Measurements from ENCODE around the gene MMS22L.
"Not testable (repeated sequence)": the region's sequence is repeated elsewhere in the genome, so short reads cannot be mapped to it uniquely, and the experiment has no call there.

The MMS22L gene

GRCh38 chr6:97240222-97240621, 42.8 kb downstream of the MMS22L start:
- peak; percentile 59 for DNase-seq (ENCODE audit: low read depth)

GRCh38 chr6:97231911-97232310, 51.1 kb downstream of the MMS22L start:
- no peak for DNase-seq (ENCODE audit: low read depth)

- DNase-seq (ENCODE audit: low read depth), result peak; percentile 26
Observed at GRCh38 chr6:97222903-97223302, 60.1 kb downstream of the MMS22L start.

GRCh38 chr6:97218912-97219311, 64.1 kb downstream of the MMS22L start:
- DNase-seq (ENCODE audit: low read depth), result no peak

GRCh38 chr6:97215157-97215769, 67.8 kb downstream of the MMS22L start:
- peak; percentile 74 for DNase-seq (ENCODE audit: low read depth)

GRCh38 chr6:97214671-97215070, 68.3 kb downstream of the MMS22L start:
- DNase-seq (ENCODE audit: low read depth), result no peak

- no peak for DNase-seq (ENCODE audit: low read depth)
Observed at GRCh38 chr6:97207383-97207782, 75.6 kb downstream of the MMS22L start.

GRCh38 chr6:97205966-97206365, 77.0 kb downstream of the MMS22L start:
- no peak for DNase-seq (ENCODE audit: low read depth)

- DNase-seq (ENCODE audit: low read depth), result peak; percentile 56
Observed at GRCh38 chr6:97203343-97203742, 79.7 kb downstream of the MMS22L start.

- DNase-seq (ENCODE audit: low read depth), result peak; percentile 78
Observed at GRCh38 chr6:97198046-97198565, 84.9 kb downstream of the MMS22L start.

GRCh38 chr6:97195117-97195516, 87.9 kb downstream of the MMS22L start:
- DNase-seq (ENCODE audit: low read depth), result peak; percentile 47

GRCh38 chr6:97189767-97190166, 93.2 kb downstream of the MMS22L start:
- peak; percentile 78 for DNase-seq (ENCODE audit: low read depth)

GRCh38 chr6:97187951-97188350, 95.1 kb downstream of the MMS22L start:
- DNase-seq (ENCODE audit: low read depth), result peak; percentile 18

- peak; percentile 68 for DNase-seq (ENCODE audit: low read depth)
Observed at GRCh38 chr6:97186416-97186999, 96.5 kb downstream of the MMS22L start.

- DNase-seq (ENCODE audit: low read depth), result peak; percentile 18
Observed at GRCh38 chr6:97177905-97178304, 105.1 kb downstream of the MMS22L start.

- no peak for DNase-seq (ENCODE audit: low read depth)
Observed at GRCh38 chr6:97176468-97176867, 106.5 kb downstream of the MMS22L start.

- DNase-seq (ENCODE audit: low read depth), result no peak
Observed at GRCh38 chr6:97175806-97176205, 107.2 kb downstream of the MMS22L start.

- no peak for DNase-seq (ENCODE audit: low read depth)
Observed at GRCh38 chr6:97174471-97174870, 108.5 kb downstream of the MMS22L start.

- DNase-seq (ENCODE audit: low read depth), result peak; percentile 3
Observed at GRCh38 chr6:97160280-97160679, 122.7 kb downstream of the MMS22L start.

GRCh38 chr6:97155447-97155846, 127.6 kb downstream of the MMS22L start:
- not testable (repeated sequence) for DNase-seq (ENCODE audit: low read depth)

GRCh38 chr6:97154015-97154414, 129.0 kb downstream of the MMS22L start:
- no peak for DNase-seq (ENCODE audit: low read depth)

- DNase-seq (ENCODE audit: low read depth), result no peak
Observed at GRCh38 chr6:97151601-97152000, 131.4 kb downstream of the MMS22L start.

GRCh38 chr6:97150932-97151331, 132.1 kb downstream of the MMS22L start:
- DNase-seq (ENCODE audit: low read depth), result no peak

GRCh38 chr6:97147421-97147820, 135.6 kb downstream of the MMS22L start:
- DNase-seq (ENCODE audit: low read depth), result no peak
